H1 (cell line): ENCODE data around the gene NHERF2. TPM values are rescaled to one million over a fixed set of nuclear protein-coding genes. Genes with fewer than 3 reads are reported as not detected.
A peak's percentile ranks its signal among the peaks of the same experiment; 100 is the strongest.

ENCODE experiments used
- CTCF ChIA-PET: fragments of 300-600 bp; sonication (Branson Sonifier 250); formaldehyde crosslinking; loops from one replicate; lab custom pipeline; 2021; ENCODE audit not compliant: partially characterized antibody; lab: Charles Lee
- POLR2A ChIA-PET: fragments of 300-600 bp; sonication (Branson Sonifier 250); formaldehyde crosslinking; loops from one replicate; lab custom pipeline; 2021; ENCODE audit warnings: inconsistent platforms; ENCODE audit not compliant: partially characterized antibody; lab: Charles Lee
- DNase-seq, 2 experiments: peaks; one replicate each; pipeline versions ENCODE4 v3.0.0 to v3.0.0-alpha.2; 2010 to 2022; ENCODE audit warnings: low spot score in 2 of 2, low read depth in 1 of 2, mixed read lengths in 1 of 2
- FAIRE-seq: peaks from 2 replicates; lab custom pipeline; 2011; peaks lifted over from hg19 to GRCh38; lab: Jason Lieb, UNC
- H2AFZ ChIP-seq: 2 replicates; pipeline ENCODE4 v1.8.1; 2012; ENCODE audit warnings: low read length, inconsistent platforms
- H2AK5ac ChIP-seq: 2 replicates; pipeline ENCODE4 v1.6.1; 2013; ENCODE audit warnings: low read depth, low read length
- H2BK120ac ChIP-seq: replicated peaks from 2 replicates; pipeline ENCODE3; 2013; ENCODE audit warnings: low read depth, low read length, inconsistent platforms
- H2BK12ac ChIP-seq: 2 replicates; pipeline ENCODE4 v1.6.1; 2013; ENCODE audit warnings: low read depth, low read length
- H2BK15ac ChIP-seq: 2 replicates; pipeline ENCODE4 v1.6.1; 2013; ENCODE audit warnings: low read length
- H2BK20ac ChIP-seq: 2 replicates; pipeline ENCODE4 v1.6.1; 2013; ENCODE audit warnings: low read length
- H2BK5ac ChIP-seq: 2 replicates; pipeline ENCODE4 v1.6.1; 2013; ENCODE audit warnings: low read depth, low read length
- H3K14ac ChIP-seq: 2 replicates; pipeline ENCODE4 v1.6.1; 2013; ENCODE audit warnings: inconsistent platforms; ENCODE audit not compliant: insufficient read length
- H3K18ac ChIP-seq: 2 replicates; pipeline ENCODE4 v1.6.1; 2013; ENCODE audit warnings: low read length; ENCODE audit errors: extremely low read depth
- H3K23ac ChIP-seq: 2 replicates; pipeline ENCODE4 v1.6.1; 2013; ENCODE audit warnings: inconsistent platforms; ENCODE audit not compliant: insufficient read length
- H3K23me2 ChIP-seq: 2 replicates; pipeline ENCODE4 v1.6.1; 2013; ENCODE audit warnings: low read depth, low read length
- H3K27ac ChIP-seq: 2 replicates; pipeline ENCODE4 v1.6.1; 2011; ENCODE audit warnings: low read depth, low read length, inconsistent platforms
- H3K27me3 ChIP-seq, 4 experiments: replicated peaks in 1 of 4; 1 replicate in 1 of 4; 2 replicates in 3 of 4; pipeline versions ENCODE4 v1.6.1 to v1.8.1; 2011 to 2013; ENCODE audit warnings: low read length in 3 of 4, mild to moderate bottlenecking in 3 of 4, inconsistent platforms in 2 of 4, mixed read lengths in 2 of 4, moderate library complexity in 1 of 4; ENCODE audit not compliant: control insufficient read depth in 3 of 4, insufficient read depth in 3 of 4; ENCODE audit errors: extremely low read depth in 1 of 4
- H3K36me3 ChIP-seq, 4 experiments: 2 replicates each; pipeline versions ENCODE4 v1.6.1 to v1.8.1; 2011 to 2013; ENCODE audit warnings: mild to moderate bottlenecking in 4 of 4, low read length in 3 of 4, moderate library complexity in 2 of 4, control low read depth in 1 of 4, inconsistent platforms in 1 of 4; ENCODE audit not compliant: insufficient read depth in 4 of 4, control insufficient read depth in 2 of 4
- H3K4ac ChIP-seq: replicated peaks from 2 replicates; pipeline ENCODE3; 2013; ENCODE audit warnings: low read length, low read depth, mixed read lengths, inconsistent platforms; ENCODE audit not compliant: insufficient read length
- H3K4me1 ChIP-seq, 4 experiments: replicated peaks in 1 of 4; 1 replicate in 1 of 4; 2 replicates in 3 of 4; pipeline versions ENCODE4 v1.6.1 to v1.8.1; 2011 to 2013; ENCODE audit warnings: low read length in 3 of 4, inconsistent platforms in 2 of 4, mixed read lengths in 1 of 4; ENCODE audit not compliant: insufficient read depth in 4 of 4, control insufficient read depth in 3 of 4
- H3K4me2 ChIP-seq, 2 experiments: 2 replicates each; pipeline versions ENCODE4 v1.6.1 to v1.8.1; 2011 to 2013; ENCODE audit warnings: low read depth in 2 of 2, low read length in 2 of 2, control low read depth in 1 of 2, inconsistent platforms in 1 of 2, mild to moderate bottlenecking in 1 of 2; ENCODE audit not compliant: insufficient read depth in 1 of 2
- H3K4me3 ChIP-seq, 4 experiments: fragments of 200-600, 300-600 bp in 1 of 4; sonication (generic), shearing (Covaris generic), sonication (Bioruptor Twin) in 1 of 4; 2 replicates each; pipeline versions ENCODE4 v1.5.1 to v1.8.1; 2011 to 2016; ENCODE audit warnings: low read length in 4 of 4, low read depth in 3 of 4, control low read depth in 2 of 4, inconsistent platforms in 2 of 4, mild to moderate bottlenecking in 2 of 4, mixed read lengths in 1 of 4, moderate library complexity in 1 of 4; ENCODE audit not compliant: insufficient read depth in 2 of 4; ENCODE audit errors: extremely low read depth in 1 of 4
- H3K56ac ChIP-seq: replicated peaks from 2 replicates; pipeline ENCODE3; 2013; ENCODE audit warnings: low read depth, mild to moderate bottlenecking, mixed read lengths, low read length, inconsistent platforms; ENCODE audit not compliant: insufficient read length
- H3K79me1 ChIP-seq: 2 replicates; pipeline ENCODE4 v1.6.1; 2013; ENCODE audit warnings: low read depth, low read length, control low read depth
- H3K79me2 ChIP-seq, 2 experiments: 2 replicates each; pipeline versions ENCODE4 v1.6.1 to v1.8.1; 2012 to 2013; ENCODE audit warnings: low read length in 2 of 2, mild to moderate bottlenecking in 2 of 2, inconsistent platforms in 1 of 2; ENCODE audit not compliant: insufficient read depth in 2 of 2, control insufficient read depth in 1 of 2
- H3K9ac ChIP-seq, 4 experiments: replicated peaks in 1 of 4; 1 replicate in 1 of 4; 2 replicates in 3 of 4; pipeline versions ENCODE4 v1.6.1 to v1.8.1; 2011 to 2013; ENCODE audit warnings: low read depth in 3 of 4, low read length in 3 of 4, control low read depth in 2 of 4, mild to moderate bottlenecking in 2 of 4, moderate library complexity in 2 of 4, inconsistent platforms in 1 of 4; ENCODE audit errors: extremely low read depth in 1 of 4
- H3K9me3 ChIP-seq, 2 experiments: 2 replicates each; pipeline versions ENCODE4 v1.6.1 to v1.8.1; 2012 to 2013; ENCODE audit warnings: mild to moderate bottlenecking in 2 of 2, moderate library complexity in 2 of 2, control low read depth in 1 of 2, inconsistent platforms in 1 of 2, low read depth in 1 of 2, low read length in 1 of 2, mixed read lengths in 1 of 2; ENCODE audit not compliant: insufficient read depth in 2 of 2
- H4K20me1 ChIP-seq, 2 experiments: replicated peaks in 1 of 2; 2 replicates each; pipeline versions ENCODE3 to v1.8.1; 2011 to 2013; ENCODE audit warnings: inconsistent platforms in 2 of 2, low read length in 2 of 2, mild to moderate bottlenecking in 1 of 2; ENCODE audit not compliant: insufficient read depth in 2 of 2, control insufficient read depth in 1 of 2
- H4K5ac ChIP-seq: 2 replicates; pipeline ENCODE4 v1.6.1; 2013; ENCODE audit warnings: low read length, low read depth, mixed read lengths, inconsistent platforms; ENCODE audit not compliant: insufficient read length
- H4K8ac ChIP-seq: 2 replicates; pipeline ENCODE4 v1.8.0; 2013; ENCODE audit warnings: mild to moderate bottlenecking, moderate library complexity, low read length, inconsistent platforms; ENCODE audit not compliant: insufficient read depth; ENCODE audit errors: extremely low read depth
- H4K91ac ChIP-seq: replicated peaks from 2 replicates; pipeline ENCODE3; 2013; ENCODE audit warnings: low read length, mixed read lengths, inconsistent platforms; ENCODE audit not compliant: insufficient read length
- TCF12 ChIP-seq: IDR thresholded peaks from 2 replicates; pipeline ENCODE4 v1.6.1; 2011; ENCODE audit warnings: low read depth, mild to moderate bottlenecking, low read length
- WGBS, 2 experiments: shearing (Covaris generic) in 1 of 2; methylation state at CpG; one replicate each; pipeline versions ENCODE4 v1.1.6 to v1.1.7; 2013 to 2015; ENCODE audit warnings: low lambda C conversion rate in 2 of 2, mixed read lengths in 2 of 2, inconsistent platforms in 1 of 2, low coverage in 1 of 2, missing lambda C conversion rate in 1 of 2; ENCODE audit not compliant: insufficient replicate concordance in 2 of 2, insufficient coverage in 1 of 2, insufficient read length in 1 of 2; ENCODE audit errors: extremely low coverage in 1 of 2, missing lambda C conversion rate in 1 of 2; 5-methylcytosine and 5-hydroxymethylcytosine counted together
- polyA plus RNA-seq, 7 experiments: library from polyadenylated mRNA; depleted of rRNA in 3 of 7; stranded (reverse) in 5 of 7; unstranded in 2 of 7; fragments of >200 nt in 5 of 7; fragments of 200-250 nt in 2 of 7; gene quantifications; 1 replicate in 5 of 7; 2 replicates in 1 of 7; 4 replicates in 1 of 7; pipeline versions ENCODE4 v1.2.1 to v1.2.3, GENCODE V29; 2011 to 2013; ENCODE audit warnings: missing spikeins in 2 of 7, mixed read lengths in 2 of 7
- total RNA-seq: library from RNA; stranded (reverse); fragmentation: NEBNext Ultra II Directional; extraction: Animal tissue kit (Norgen Biotek cat#: 25700); gene quantifications from 2 replicates; pipeline ENCODE4 v1.2.1, GENCODE V29; 2021

Gene NHERF2
- total and polyA plus RNA-seq, 2 of the 8 experiments (the other 6 are each of a cell fraction or from before 2014, with no cell fraction given), result 13.9 to 19.3 TPM

GRCh38 chr16:2076072-2076865, 49.6 kb downstream of the NHERF2 start:
- Histone ChIP-seq H3K4me2 (no peak overlapping the region), H3K9me3 (no peaks in the 10 kb centered on the region), H3K79me2 (no peaks in the 10 kb centered on the region), H2AK5ac (no peak overlapping the region), H3K4me3 (no peak overlapping the region), H4K91ac (no peak overlapping the region), H3K23me2 (no peaks in the 10 kb centered on the region), H3K79me1 (no peaks in the 10 kb centered on the region), H3K27ac (no peak overlapping the region), H4K5ac (no peak overlapping the region), H3K4me1 (no peaks in the 10 kb centered on the region), H3K36me3 (peaks cover 2 to 17% (median 5%) of the 10 kb centered on the region in 4 experiments; a peak in 5 of 8 replicates), H3K18ac (no peak overlapping the region), H2BK20ac (no peak overlapping the region), H3K56ac (no peak overlapping the region), H2BK15ac (no peak overlapping the region), H2AFZ (no peak overlapping the region), H3K27me3 (no peaks in the 10 kb centered on the region), H2BK5ac (no peak overlapping the region), H3K4ac (no peak overlapping the region), H3K14ac (no peak overlapping the region), H4K20me1 (peaks cover 4 to 7% of the 10 kb centered on the region in 2 experiments), H4K8ac (peak overlapping the region; percentile 51; the same call in 1 of the 2 replicates), H3K23ac (no peak overlapping the region), H2BK120ac (no peak overlapping the region), H2BK12ac (no peak overlapping the region), H3K9ac (no peak overlapping the region)
- WGBS, 2 experiments, result 90% methylated on average over 28 of the region's 28 CpGs; no CpG with 5 or more reads in 1 of the 2 experiments
- no peak for TF ChIP-seq TCF12
- FAIRE-seq (no peak), DNase-seq (no peak)
- ChIA-PET POLR2A (interaction anchor here (0.6 to 8.8 kb wide), 4 partner anchors 9 to 358 kb away, joined by 3 to 50 read pairs (median 4); no protein-coding TSS in a partner anchor), CTCF (interaction anchor here (0.9 to 4.4 kb wide), 6 partner anchors 15 to 54 kb away, joined by 3 to 13 read pairs (median 4); partner anchors contain the start of genes NTHL1 and TSC2)
